Measurements from ENCODE around the gene EPB41. TPM values are rescaled to one million over a fixed set of nuclear protein-coding genes. Genes with fewer than 3 reads are reported as not detected.
A peak's percentile ranks its signal among the peaks of the same experiment; 100 is the strongest.

Gene EPB41
- total RNA-seq, 1 experiment from 2014 or later, result 40.7 TPM

GRCh38 chr1:28877132-28877781, 37.1 kb upstream of the EPB41 start:
- peak; percentile 81 for DNase-seq
- TF ChIP-seq, protein P1, sequence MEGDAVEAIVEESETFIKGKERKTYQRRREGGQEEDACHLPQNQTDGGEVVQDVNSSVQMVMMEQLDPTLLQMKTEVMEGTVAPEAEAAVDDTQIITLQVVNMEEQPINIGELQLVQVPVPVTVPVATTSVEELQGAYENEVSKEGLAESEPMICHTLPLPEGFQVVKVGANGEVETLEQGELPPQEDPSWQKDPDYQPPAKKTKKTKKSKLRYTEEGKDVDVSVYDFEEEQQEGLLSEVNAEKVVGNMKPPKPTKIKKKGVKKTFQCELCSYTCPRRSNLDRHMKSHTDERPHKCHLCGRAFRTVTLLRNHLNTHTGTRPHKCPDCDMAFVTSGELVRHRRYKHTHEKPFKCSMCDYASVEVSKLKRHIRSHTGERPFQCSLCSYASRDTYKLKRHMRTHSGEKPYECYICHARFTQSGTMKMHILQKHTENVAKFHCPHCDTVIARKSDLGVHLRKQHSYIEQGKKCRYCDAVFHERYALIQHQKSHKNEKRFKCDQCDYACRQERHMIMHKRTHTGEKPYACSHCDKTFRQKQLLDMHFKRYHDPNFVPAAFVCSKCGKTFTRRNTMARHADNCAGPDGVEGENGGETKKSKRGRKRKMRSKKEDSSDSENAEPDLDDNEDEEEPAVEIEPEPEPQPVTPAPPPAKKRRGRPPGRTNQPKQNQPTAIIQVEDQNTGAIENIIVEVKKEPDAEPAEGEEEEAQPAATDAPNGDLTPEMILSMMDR (IDR thresholded peaks at IDR 0.05; ENCODE audit: unreplicated experiment), result peak; percentile 89
- BruUV-seq (replicated peaks), result no TSS peak
- peaks cover 10% of the 10 kb centered on the region for H3K4me1 Mint-ChIP-seq (ENCODE audit: low read depth, unreplicated experiment)
- peaks cover 12% of the 10 kb centered on the region for H3K27me3 Mint-ChIP-seq (ENCODE audit: unreplicated experiment)
- no peaks in the 10 kb centered on the region for H3K36me3 Mint-ChIP-seq (ENCODE audit: insufficient read depth, unreplicated experiment)
- H3K27ac Mint-ChIP-seq (ENCODE audit: unreplicated experiment), result no peak overlapping the region
- intact Hi-C loops (cut with micrococcal nuclease; ENCODE audit: unreplicated experiment), result loop anchor here (1.0 to 2.0 kb wide), 2 partner anchors 92 to 234 kb away; partner anchors contain the start of gene TAF12
- H3K9me3 Mint-ChIP-seq (ENCODE audit: low read depth, unreplicated experiment), result no peaks in the 10 kb centered on the region
- no peak overlapping the region for H3K4me3 Mint-ChIP-seq (ENCODE audit: low read depth, unreplicated experiment)
- CTCF ChIA-PET, result interaction anchor here (0.7 to 2.6 kb wide), 20 partner anchors 9 to 325 kb away, joined by 3 to 52 read pairs (median 5); partner anchors contain the start of genes RNU11, TAF12 and YTHDF2

DNA sequence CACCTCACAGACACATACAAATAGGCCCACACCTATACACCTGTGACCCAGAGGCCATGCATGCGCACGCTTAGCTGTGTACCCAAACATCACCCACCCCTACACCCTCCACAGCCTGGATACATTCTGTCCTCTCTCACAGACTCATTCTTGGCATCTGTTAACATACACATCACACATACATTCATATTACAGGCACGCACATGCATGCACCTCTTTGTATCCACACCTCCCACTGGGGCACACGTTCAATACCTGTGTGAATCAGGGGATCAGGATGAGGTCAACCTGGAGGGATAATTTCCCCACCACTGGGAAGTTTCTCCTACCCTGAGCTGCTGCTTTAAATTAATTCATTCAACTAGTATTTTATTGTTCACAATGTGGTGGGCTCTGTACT, 35.6 kb upstream of the EPB41 start:
- intact Hi-C loops (cut with micrococcal nuclease; ENCODE audit: unreplicated experiment), result no loop called here
- H3K4me1 Mint-ChIP-seq (ENCODE audit: low read depth, unreplicated experiment), result peaks cover 13% of the 10 kb centered on the region
- H3K27me3 Mint-ChIP-seq (ENCODE audit: unreplicated experiment), result peaks cover 12% of the 10 kb centered on the region
- CTCF ChIA-PET, result interaction anchor here (1.2 to 2.6 kb wide), 3 partner anchors 76 to 116 kb away, joined by 3 to 52 read pairs (median 3); no protein-coding TSS in a partner anchor
- DNase-seq, result no peak
- no peaks in the 10 kb centered on the region for H3K9me3 Mint-ChIP-seq (ENCODE audit: low read depth, unreplicated experiment)
- H3K36me3 Mint-ChIP-seq (ENCODE audit: insufficient read depth, unreplicated experiment), result no peaks in the 10 kb centered on the region
- no peak overlapping the region for H3K4me3 Mint-ChIP-seq (ENCODE audit: low read depth, unreplicated experiment)
- BruUV-seq (replicated peaks), result no TSS peak
- H3K27ac Mint-ChIP-seq (ENCODE audit: unreplicated experiment), result no peak overlapping the region
- TF ChIP-seq, protein P1 (IDR thresholded peaks at IDR 0.05; ENCODE audit: unreplicated experiment), result no peak

DNA sequence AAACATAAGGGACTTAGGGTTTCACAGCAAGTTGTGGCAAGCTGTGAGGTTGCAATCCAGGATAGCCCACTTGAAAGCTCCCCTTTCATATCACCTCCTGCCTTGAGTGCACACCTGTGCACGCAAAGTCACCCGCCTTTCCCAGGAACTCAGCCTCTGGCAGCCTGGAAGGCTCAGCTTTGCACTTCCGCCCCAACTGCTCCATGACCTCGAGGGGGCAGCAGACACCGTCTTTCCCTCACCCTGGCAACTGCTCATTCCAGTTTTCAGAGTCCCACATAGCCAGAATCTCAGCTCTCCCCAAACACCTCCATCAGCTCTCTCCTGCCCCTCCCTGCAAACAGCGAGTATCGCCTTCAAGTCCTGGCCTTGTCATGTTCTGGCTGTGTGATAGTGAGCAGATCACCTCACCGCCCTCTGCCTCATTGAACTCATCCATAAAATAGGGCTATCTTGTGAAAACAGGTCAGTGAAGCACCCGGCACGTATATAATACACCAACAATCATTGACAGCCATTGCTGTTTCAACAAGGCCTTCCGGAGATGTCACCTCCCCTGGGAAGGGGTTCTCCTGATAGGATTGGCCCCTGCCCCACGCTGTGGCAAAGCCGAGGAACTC, 32.2 kb upstream of the EPB41 start:
- no TSS peak for BruUV-seq (replicated peaks)
- no peak overlapping the region for H3K4me3 Mint-ChIP-seq (ENCODE audit: low read depth, unreplicated experiment)
- CTCF ChIA-PET, result interaction anchor here (0.6 to 1.2 kb wide), 17 partner anchors 9 to 320 kb away, joined by 3 to 65 read pairs (median 5); partner anchors contain the start of genes EPB41, SRSF4 and TAF12
- no peak overlapping the region for H3K27ac Mint-ChIP-seq (ENCODE audit: unreplicated experiment)
- peaks cover 26% of the 10 kb centered on the region for H3K36me3 Mint-ChIP-seq (ENCODE audit: insufficient read depth, unreplicated experiment)
- TF ChIP-seq, protein P1 (IDR thresholded peaks at IDR 0.05; ENCODE audit: unreplicated experiment), result peak; percentile 83
- intact Hi-C loops (cut with micrococcal nuclease; ENCODE audit: unreplicated experiment), result loop anchor here (1.0 to 2.0 kb wide), 2 partner anchors 151 to 321 kb away; no protein-coding TSS in a partner anchor
- no peaks in the 10 kb centered on the region for H3K27me3 Mint-ChIP-seq (ENCODE audit: unreplicated experiment)
- H3K9me3 Mint-ChIP-seq (ENCODE audit: low read depth, unreplicated experiment), result no peaks in the 10 kb centered on the region
- peak; percentile 93 for DNase-seq
- peaks cover 37% of the 10 kb centered on the region for H3K4me1 Mint-ChIP-seq (ENCODE audit: low read depth, unreplicated experiment)

DNA sequence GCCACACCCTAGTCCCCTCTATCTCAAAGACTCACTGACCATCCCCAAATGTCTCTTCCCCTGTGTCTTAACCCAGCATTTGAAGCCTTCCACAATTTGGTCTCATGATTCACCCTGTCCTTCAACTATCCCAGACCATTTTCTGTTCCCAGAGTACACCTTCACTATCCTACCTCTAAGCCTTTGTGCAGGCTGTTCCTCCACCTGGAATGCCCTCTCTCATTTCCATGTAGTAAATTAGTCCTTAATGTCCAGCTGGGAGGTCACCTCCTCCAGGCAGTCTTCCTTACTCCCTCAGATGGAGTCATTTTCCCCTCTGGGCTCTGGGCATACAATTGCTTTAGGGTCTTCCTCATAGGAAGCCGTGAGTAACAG, 31.1 kb upstream of the EPB41 start:
- no peaks in the 10 kb centered on the region for H3K9me3 Mint-ChIP-seq (ENCODE audit: low read depth, unreplicated experiment)
- intact Hi-C loops (cut with micrococcal nuclease; ENCODE audit: unreplicated experiment), result loop anchor here (2.0 kb wide), 1 partner anchor 320 kb away; no protein-coding TSS in a partner anchor
- peaks cover 37% of the 10 kb centered on the region for H3K4me1 Mint-ChIP-seq (ENCODE audit: low read depth, unreplicated experiment)
- no TSS peak for BruUV-seq (replicated peaks)
- peaks cover 36% of the 10 kb centered on the region for H3K36me3 Mint-ChIP-seq (ENCODE audit: insufficient read depth, unreplicated experiment)
- CTCF ChIA-PET, result interaction anchor here (2.6 kb wide), 1 partner anchor 151 kb away, joined by 14 read pairs; no protein-coding TSS in a partner anchor
- no peaks in the 10 kb centered on the region for H3K27me3 Mint-ChIP-seq (ENCODE audit: unreplicated experiment)
- TF ChIP-seq, protein P1 (IDR thresholded peaks at IDR 0.05; ENCODE audit: unreplicated experiment), result no peak
- no peak overlapping the region for H3K27ac Mint-ChIP-seq (ENCODE audit: unreplicated experiment)
- DNase-seq, result no peak
- H3K4me3 Mint-ChIP-seq (ENCODE audit: low read depth, unreplicated experiment), result no peak overlapping the region
